ENCODE results near the gene USF2.

DNA sequence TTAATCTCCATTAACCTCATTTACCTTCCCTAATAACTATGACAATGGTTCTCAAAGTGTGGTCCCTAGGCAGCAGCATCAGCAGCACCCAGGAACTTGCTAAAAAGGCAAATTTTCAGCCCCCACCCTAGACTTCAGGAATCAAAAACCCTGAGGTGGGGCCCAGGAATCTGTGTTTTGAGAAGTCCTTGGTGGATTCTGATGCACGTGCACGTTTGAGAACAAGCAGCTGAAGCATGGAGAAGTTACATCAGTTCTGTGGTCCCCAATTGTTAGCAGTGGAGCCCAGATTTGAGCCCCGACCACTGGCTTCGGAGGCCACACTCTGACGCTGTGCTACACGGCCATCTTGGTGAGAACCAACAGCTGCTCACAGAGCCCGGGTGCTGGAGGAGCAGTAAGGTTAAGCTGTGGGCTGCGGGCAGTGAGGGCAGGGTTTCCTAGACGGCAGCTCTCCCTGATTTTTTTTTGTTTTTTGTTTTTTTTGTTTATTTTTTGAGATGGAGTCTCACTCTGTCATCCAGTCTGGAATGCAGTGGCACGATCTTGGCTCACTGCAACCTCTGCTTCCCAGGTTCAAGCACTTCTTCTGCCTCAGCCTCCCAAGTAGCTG lies 46.2 kb downstream of the USF2 start:
- TF ChIP-seq POLR2A (IDR thresholded peaks at IDR 0.05) (no peak), POLR2AphosphoS5 (IDR thresholded peaks at IDR 0.05) (no peak), EP300 (IDR thresholded peaks at IDR 0.05) (no peak)
- TF ChIP-seq, protein P1, sequence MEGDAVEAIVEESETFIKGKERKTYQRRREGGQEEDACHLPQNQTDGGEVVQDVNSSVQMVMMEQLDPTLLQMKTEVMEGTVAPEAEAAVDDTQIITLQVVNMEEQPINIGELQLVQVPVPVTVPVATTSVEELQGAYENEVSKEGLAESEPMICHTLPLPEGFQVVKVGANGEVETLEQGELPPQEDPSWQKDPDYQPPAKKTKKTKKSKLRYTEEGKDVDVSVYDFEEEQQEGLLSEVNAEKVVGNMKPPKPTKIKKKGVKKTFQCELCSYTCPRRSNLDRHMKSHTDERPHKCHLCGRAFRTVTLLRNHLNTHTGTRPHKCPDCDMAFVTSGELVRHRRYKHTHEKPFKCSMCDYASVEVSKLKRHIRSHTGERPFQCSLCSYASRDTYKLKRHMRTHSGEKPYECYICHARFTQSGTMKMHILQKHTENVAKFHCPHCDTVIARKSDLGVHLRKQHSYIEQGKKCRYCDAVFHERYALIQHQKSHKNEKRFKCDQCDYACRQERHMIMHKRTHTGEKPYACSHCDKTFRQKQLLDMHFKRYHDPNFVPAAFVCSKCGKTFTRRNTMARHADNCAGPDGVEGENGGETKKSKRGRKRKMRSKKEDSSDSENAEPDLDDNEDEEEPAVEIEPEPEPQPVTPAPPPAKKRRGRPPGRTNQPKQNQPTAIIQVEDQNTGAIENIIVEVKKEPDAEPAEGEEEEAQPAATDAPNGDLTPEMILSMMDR (IDR thresholded peaks at IDR 0.05), result no peak

Data from gastroesophageal sphincter (tissue), 3 donors.